Sigmoid colon (tissue), 4 donors: ENCODE results near the gene ST6GALNAC1.

ENCODE experiments used
- POLR2AphosphoS5 ChIP-seq, 4 donors: sonication (generic); formaldehyde crosslinking; IDR thresholded peaks; one replicate each; pipeline ENCODE4 v1.6.1; 2017; ENCODE audit warnings: antibody characterized with exemption in 4 of 4
- TF ChIP-seq, protein P1 (sequence below), 4 experiments: fragments of 450-650 bp in 3 of 4; fragments of 200-600 bp in 1 of 4; IDR thresholded peaks; one replicate each; pipeline ENCODE4 v1.5.1; 2016 to 2019; ENCODE audit warnings: antibody characterized with exemption in 4 of 4, mild to moderate bottlenecking in 3 of 4, moderate library complexity in 2 of 4

DNA sequence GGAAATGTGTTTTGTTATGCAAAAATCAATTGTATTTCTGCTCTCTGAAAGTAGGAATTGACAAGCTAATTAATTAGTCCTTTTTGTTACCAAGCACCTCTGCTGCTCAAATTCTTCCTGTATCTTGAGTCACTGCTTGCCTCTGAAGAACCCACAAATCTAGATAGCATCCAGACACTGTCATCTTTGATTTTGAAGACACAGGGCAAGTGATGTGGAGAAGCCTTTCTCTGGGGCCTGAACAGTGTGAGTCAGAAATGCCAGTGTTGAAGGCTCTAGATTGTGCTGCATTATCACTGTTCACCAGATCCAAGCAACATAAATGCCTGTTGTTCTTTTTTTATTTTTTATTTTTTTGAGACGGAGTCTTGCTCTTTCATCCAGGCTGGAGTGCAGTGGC, 10.9 kb upstream of the ST6GALNAC1 start:
- TF ChIP-seq, protein P1, sequence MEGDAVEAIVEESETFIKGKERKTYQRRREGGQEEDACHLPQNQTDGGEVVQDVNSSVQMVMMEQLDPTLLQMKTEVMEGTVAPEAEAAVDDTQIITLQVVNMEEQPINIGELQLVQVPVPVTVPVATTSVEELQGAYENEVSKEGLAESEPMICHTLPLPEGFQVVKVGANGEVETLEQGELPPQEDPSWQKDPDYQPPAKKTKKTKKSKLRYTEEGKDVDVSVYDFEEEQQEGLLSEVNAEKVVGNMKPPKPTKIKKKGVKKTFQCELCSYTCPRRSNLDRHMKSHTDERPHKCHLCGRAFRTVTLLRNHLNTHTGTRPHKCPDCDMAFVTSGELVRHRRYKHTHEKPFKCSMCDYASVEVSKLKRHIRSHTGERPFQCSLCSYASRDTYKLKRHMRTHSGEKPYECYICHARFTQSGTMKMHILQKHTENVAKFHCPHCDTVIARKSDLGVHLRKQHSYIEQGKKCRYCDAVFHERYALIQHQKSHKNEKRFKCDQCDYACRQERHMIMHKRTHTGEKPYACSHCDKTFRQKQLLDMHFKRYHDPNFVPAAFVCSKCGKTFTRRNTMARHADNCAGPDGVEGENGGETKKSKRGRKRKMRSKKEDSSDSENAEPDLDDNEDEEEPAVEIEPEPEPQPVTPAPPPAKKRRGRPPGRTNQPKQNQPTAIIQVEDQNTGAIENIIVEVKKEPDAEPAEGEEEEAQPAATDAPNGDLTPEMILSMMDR (IDR thresholded peaks at IDR 0.05): no peak
- TF ChIP-seq POLR2AphosphoS5 (IDR thresholded peaks at IDR 0.05): no peak
